BJ (cell line): Measurements from ENCODE around the gene CACNA2D3. TPM values are rescaled to one million over a fixed set of nuclear protein-coding genes. Genes with fewer than 3 reads are reported as not detected.

Experiments
- CTCF ChIA-PET: fragments of 350-600 bp; formaldehyde crosslinking; extraction: SDS; loops from one replicate; lab custom pipeline; 2021; ENCODE audit warnings: antibody characterized with exemption, inconsistent platforms; lab: Yijun Ruan, JAX
- POLR2A ChIA-PET: fragments of 300-600 bp; sonication (Branson Sonifier 250); formaldehyde crosslinking; extraction: SDS; loops from one replicate; lab custom pipeline; 2021; ENCODE audit warnings: antibody characterized with exemption; lab: Charles Lee
- DNase-seq: peaks from one replicate; pipeline ENCODE4 v3.0.0-alpha.2; 2011; ENCODE audit warnings: low read depth
- H3K27me3 ChIP-seq: 2 replicates; pipeline ENCODE4 v1.6.0; 2011; ENCODE audit warnings: low read length; ENCODE audit not compliant: control insufficient read depth, insufficient read depth
- H3K36me3 ChIP-seq: 2 replicates; pipeline ENCODE4 v1.5.1; 2011; ENCODE audit warnings: low read length; ENCODE audit not compliant: control insufficient read depth, insufficient read depth
- H3K4me3 ChIP-seq: 2 replicates; pipeline ENCODE4 v1.5.1; 2011; ENCODE audit warnings: low read depth, mild to moderate bottlenecking, control low read depth, low read length
- polyA plus RNA-seq: library from polyadenylated mRNA; depleted of rRNA; stranded (reverse); fragments of >200 nt; gene quantifications from 2 replicates; pipeline ENCODE4 v1.2.3, GENCODE V29; 2011
- TF ChIP-seq, protein P1 (sequence below): IDR thresholded peaks from 2 replicates; pipeline ENCODE4 v1.5.1; 2011; ENCODE audit warnings: low read depth, mild to moderate bottlenecking, control low read depth, inconsistent platforms, low read length, moderate library complexity; ENCODE audit not compliant: insufficient read depth

The CACNA2D3 gene
- polyA plus RNA-seq, 1 experiment = 0.56 TPM

DNA sequence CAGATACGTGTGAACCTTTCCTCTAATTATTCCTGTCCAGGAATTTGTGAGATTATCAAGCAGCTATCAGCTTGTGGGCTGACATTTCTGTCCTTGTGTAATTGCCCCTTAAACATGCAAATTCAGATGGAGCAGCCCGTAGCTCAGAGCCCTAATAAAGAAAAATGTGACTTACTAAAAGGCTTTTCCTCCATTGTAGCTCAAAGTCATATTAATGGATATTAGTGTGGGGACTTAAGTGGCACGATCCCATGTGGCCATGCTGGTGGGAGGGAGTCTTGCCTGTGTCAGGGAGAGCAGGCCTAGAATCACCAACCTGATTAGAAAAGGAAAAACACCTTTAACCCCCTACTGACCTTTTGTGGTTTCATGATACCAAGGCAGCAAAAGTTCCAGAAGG, 406.3 kb downstream of the CACNA2D3 start:
- POLR2A ChIA-PET = no interaction called here
- CTCF ChIA-PET = interaction anchor here (0.6 kb wide), 1 partner anchor 137 kb away, joined by 3 read pairs; no protein-coding TSS in a partner anchor
- TF ChIP-seq, protein P1, sequence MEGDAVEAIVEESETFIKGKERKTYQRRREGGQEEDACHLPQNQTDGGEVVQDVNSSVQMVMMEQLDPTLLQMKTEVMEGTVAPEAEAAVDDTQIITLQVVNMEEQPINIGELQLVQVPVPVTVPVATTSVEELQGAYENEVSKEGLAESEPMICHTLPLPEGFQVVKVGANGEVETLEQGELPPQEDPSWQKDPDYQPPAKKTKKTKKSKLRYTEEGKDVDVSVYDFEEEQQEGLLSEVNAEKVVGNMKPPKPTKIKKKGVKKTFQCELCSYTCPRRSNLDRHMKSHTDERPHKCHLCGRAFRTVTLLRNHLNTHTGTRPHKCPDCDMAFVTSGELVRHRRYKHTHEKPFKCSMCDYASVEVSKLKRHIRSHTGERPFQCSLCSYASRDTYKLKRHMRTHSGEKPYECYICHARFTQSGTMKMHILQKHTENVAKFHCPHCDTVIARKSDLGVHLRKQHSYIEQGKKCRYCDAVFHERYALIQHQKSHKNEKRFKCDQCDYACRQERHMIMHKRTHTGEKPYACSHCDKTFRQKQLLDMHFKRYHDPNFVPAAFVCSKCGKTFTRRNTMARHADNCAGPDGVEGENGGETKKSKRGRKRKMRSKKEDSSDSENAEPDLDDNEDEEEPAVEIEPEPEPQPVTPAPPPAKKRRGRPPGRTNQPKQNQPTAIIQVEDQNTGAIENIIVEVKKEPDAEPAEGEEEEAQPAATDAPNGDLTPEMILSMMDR = no peak
- Histone ChIP-seq H3K4me3 (no peak overlapping the region), H3K27me3 (no peaks in the 10 kb centered on the region), H3K36me3 (no peaks in the 10 kb centered on the region)
- DNase-seq = no peak

DNA sequence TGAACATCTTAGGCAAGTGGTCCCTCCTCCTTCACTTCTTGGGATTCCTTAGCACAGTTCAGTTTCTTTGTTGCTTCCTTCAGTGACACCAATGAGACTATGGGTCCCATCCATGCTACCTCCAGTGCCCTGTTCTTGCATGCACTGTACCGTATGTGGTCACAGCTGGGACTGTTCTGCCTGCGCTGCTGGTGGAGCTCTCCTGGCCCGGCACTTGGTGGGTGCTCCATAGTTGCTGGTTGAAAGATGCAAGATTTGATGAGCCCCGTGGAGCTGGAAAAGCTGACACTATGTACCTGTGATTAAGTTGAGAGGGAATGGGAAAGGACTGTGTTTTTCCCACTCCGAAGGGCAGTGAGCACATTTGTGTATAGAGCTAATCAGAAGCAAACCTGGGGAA, 407.7 kb downstream of the CACNA2D3 start:
- ChIA-PET POLR2A (no interaction called here), CTCF (interaction anchor here (1.5 kb wide), 1 partner anchor 9 kb away, joined by 9 read pairs; no protein-coding TSS in a partner anchor)
- DNase-seq = no peak
- no peaks in the 10 kb centered on the region for H3K36me3 ChIP-seq
- H3K27me3 ChIP-seq = no peaks in the 10 kb centered on the region
- H3K4me3 ChIP-seq = no peak overlapping the region
- TF ChIP-seq, protein P1 = no peak

DNA sequence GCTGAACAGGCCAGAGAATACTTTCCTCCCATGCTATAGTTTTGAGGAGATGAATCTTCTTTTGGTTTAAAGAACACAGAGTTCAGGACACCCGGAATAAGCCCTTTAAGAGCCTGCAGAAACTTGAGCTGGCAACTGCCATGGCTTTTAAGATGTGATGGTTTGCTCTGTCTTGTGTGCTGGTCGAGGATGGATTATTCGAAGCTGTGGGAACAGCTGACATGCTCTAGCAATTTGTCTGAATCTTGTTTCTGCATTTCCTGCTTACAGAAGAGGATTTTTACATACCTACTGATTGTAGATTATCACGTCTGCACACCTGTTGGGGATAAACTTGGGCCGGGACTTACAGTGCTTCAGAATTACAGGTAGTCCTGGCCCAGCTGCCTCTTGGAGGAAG, 408.6 kb downstream of the CACNA2D3 start:
- Histone ChIP-seq H3K27me3 (no peaks in the 10 kb centered on the region), H3K36me3 (no peaks in the 10 kb centered on the region), H3K4me3 (no peak overlapping the region)
- ChIA-PET CTCF (interaction anchor here (1.0 kb wide), 1 partner anchor 25 kb away, joined by 4 read pairs; no protein-coding TSS in a partner anchor), POLR2A (no interaction called here)
- DNase-seq = no peak
- TF ChIP-seq, protein P1 = no peak

DNA sequence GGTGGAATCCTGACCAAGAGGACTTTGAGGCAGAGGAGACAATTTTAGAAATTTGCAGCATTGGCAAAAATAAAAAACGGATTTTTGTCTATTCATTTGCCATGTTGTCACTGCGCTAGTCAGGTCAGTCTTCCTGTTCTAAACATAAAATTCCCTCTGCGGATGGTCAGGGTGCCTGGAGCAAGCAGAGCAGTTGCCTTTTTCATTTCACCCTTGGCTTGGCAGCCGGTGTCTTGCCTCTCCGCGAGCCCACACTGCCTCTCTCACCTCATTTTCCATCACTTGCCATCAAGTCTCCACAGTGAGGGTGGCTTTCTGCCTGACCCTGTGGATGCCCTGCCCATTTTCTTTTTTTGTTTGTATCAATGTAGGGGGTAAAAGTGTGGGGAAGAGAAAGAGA, 409.4 kb downstream of the CACNA2D3 start:
- CTCF ChIA-PET = no interaction called here
- TF ChIP-seq, protein P1 = no peak
- POLR2A ChIA-PET = no interaction called here
- DNase-seq = no peak
- no peak overlapping the region for H3K4me3 ChIP-seq
- no peaks in the 10 kb centered on the region for H3K27me3 ChIP-seq
- no peaks in the 10 kb centered on the region for H3K36me3 ChIP-seq

DNA sequence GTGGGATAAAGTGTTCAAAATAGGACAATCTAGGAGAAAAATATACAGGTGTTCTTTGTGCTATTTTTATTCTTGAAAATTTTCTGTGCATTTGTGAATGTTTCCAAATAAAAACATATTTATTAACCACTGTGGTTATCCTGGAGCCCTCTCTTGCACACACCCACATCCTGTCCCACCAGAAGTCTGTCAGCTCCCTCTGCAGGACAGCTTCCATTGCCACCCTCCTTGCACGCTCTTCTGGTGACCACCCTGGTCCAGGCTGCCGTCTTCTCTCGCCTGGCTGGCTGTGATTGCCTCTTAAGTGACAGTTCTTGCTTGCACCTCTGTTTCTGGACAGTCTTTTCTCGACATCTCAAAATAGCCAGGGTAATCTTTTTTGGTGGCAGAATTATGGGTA, 411.5 kb downstream of the CACNA2D3 start:
- H3K27me3 ChIP-seq = no peaks in the 10 kb centered on the region
- TF ChIP-seq, protein P1 = no peak
- CTCF ChIA-PET = no interaction called here

More for the DNA sequence above, 411.5 kb downstream of the CACNA2D3 start:
- H3K36me3 ChIP-seq = no peaks in the 10 kb centered on the region
- no peak overlapping the region for H3K4me3 ChIP-seq
- DNase-seq = no peak
- POLR2A ChIA-PET = no interaction called here
